ENCODE data around the gene HYDIN.
"Not testable (repeated sequence)": the region's sequence is repeated elsewhere in the genome, so short reads cannot be mapped to it uniquely, and the experiment has no call there.

HYDIN gene

DNA sequence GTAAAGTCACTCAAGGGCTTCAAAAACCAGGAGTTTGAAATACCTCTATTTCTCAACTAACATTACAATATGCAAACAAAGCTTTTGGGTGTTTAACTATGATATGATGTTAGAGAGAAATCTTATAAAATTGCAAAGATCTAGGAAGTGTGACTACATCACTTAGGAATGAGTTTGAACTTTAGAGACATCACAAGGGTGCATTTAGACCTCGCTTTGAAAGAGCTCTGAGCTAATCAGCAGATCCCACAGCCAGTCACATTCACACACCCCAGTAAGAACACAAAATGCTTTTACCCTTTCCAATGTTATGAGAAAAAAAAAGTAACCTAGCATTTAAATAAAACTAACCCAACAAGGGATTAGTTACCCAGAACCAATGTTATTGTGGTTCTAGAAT is 45.2 kb downstream of the HYDIN start:
- Histone ChIP-seq H3K4me1 (ENCODE audit: control extremely low read depth in 1 of 4, control insufficient read depth in 4 of 4, insufficient read depth in 4 of 4, low read length in 3 of 4) (no peaks in the 10 kb centered on the region), H3K36me3 (ENCODE audit: control insufficient read depth in 4 of 4, insufficient read depth in 4 of 4, low read length in 3 of 4) (no peaks in the 10 kb centered on the region), H3K27me3 (replicated peaks in 2 of 5; ENCODE audit: control insufficient read depth in 4 of 5, insufficient read depth in 5 of 5, low read length in 4 of 5) (peaks cover 0 to 7% (median 2%) of the 10 kb centered on the region in 5 experiments), H3K27ac (ENCODE audit: insufficient read depth in 1 of 2, low read depth in 1 of 2, low read length in 2 of 2, poor library complexity in 1 of 2, severe bottlenecking in 2 of 2) (no peak overlapping the region), H3K4me3 (ENCODE audit: control insufficient read depth in 1 of 7, extremely low read depth in 1 of 7, insufficient read depth in 4 of 7, low read depth in 2 of 7, low read length in 6 of 7) (no peak overlapping the region), H3K9me3 (ENCODE audit: control extremely low read depth in 1 of 5, control insufficient read depth in 4 of 5, insufficient read depth in 2 of 5, low read depth in 1 of 5, low read length in 4 of 5) (peaks cover 0 to 4% (median 0%) of the 10 kb centered on the region in 5 experiments)
- POLR2A ChIA-PET = no interaction called here
- WGBS (ENCODE audit: insufficient coverage) = 71% methylated on average over 1 of the region's 1 CpG
- CTCF ChIA-PET = no interaction called here
- no peak for DNase-seq

DNA sequence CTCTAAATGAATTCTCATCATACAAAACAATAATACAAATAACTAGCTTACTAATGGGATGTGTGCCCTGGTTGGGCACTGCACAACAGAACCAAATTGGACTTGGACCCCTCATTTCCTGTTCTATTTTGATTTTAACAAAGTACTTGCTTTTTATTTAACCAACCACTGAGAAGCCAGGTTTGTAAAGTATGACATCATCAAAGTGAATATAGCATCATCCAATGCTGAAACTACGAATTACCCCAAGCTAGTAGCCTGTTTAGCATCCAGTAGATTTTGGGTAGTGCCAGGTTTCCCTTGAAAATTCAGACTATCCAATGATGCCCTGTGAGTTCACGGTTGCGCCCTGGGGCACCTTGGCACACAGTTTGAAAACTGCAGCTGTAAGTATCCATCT is 51.0 kb downstream of the HYDIN start:
- H3K36me3 ChIP-seq (ENCODE audit: control insufficient read depth in 4 of 4, insufficient read depth in 4 of 4, low read length in 3 of 4) = no peaks in the 10 kb centered on the region
- H3K9me3 ChIP-seq (ENCODE audit: control extremely low read depth in 1 of 5, control insufficient read depth in 4 of 5, insufficient read depth in 2 of 5, low read depth in 1 of 5, low read length in 4 of 5) = peaks cover 0 to 4% (median 0%) of the 10 kb centered on the region in 5 experiments
- H3K4me1 ChIP-seq (ENCODE audit: control extremely low read depth in 1 of 4, control insufficient read depth in 4 of 4, insufficient read depth in 4 of 4, low read length in 3 of 4) = no peaks in the 10 kb centered on the region
- POLR2A ChIA-PET = no interaction called here
- no peak for DNase-seq
- no peak overlapping the region for H3K27ac ChIP-seq (ENCODE audit: insufficient read depth in 1 of 2, low read depth in 1 of 2, low read length in 2 of 2, poor library complexity in 1 of 2, severe bottlenecking in 2 of 2)
- no peak overlapping the region for H3K4me3 ChIP-seq (ENCODE audit: control insufficient read depth in 1 of 7, extremely low read depth in 1 of 7, insufficient read depth in 4 of 7, low read depth in 2 of 7, low read length in 6 of 7)
- peaks cover 0 to 6% (median 1%) of the 10 kb centered on the region in 5 experiments for H3K27me3 ChIP-seq (replicated peaks in 2 of 5; ENCODE audit: control insufficient read depth in 4 of 5, insufficient read depth in 5 of 5, low read length in 4 of 5)
- CTCF ChIA-PET = no interaction called here
- WGBS (ENCODE audit: insufficient coverage) = 100% methylated on average over 1 of the region's 3 CpGs

DNA sequence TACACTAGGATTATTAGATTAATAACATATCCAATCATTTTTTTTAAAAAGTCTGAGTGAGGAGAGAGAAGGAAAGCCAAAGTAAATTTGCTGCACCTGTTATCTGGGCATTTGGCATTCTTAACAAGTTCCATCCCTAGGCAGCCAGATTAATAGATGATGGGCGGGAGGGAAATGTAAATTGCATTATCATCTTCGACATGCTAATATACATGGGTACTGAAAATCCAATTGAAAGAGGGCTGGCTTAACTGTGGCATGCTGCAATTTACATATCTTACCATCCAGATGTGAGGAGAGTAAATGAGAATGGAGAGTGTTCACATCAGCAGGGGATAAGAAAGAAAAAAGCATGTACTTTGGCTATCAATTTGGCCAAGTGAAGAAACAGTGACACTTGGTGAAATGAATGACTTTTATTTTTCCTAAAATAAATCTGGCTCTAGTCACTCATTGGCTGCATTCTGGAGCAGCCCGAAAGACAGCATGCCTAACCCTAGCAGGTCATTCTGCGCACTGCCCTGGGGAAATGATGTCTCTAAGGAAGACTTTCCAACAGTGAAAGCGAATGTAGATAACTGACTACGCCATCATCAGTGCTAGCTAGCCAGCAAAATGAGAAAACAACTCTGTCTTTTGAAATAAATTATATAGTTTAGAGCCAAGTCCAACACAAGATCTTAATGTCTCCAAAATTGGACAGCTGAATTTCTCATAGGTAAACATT is 57.9 kb downstream of the HYDIN start:
- Histone ChIP-seq H3K4me3 (ENCODE audit: control insufficient read depth in 1 of 7, extremely low read depth in 1 of 7, insufficient read depth in 4 of 7, low read depth in 2 of 7, low read length in 6 of 7) (no peak overlapping the region), H3K36me3 (ENCODE audit: control insufficient read depth in 4 of 4, insufficient read depth in 4 of 4, low read length in 3 of 4) (no peaks in the 10 kb centered on the region), H3K27ac (ENCODE audit: insufficient read depth in 1 of 2, low read depth in 1 of 2, low read length in 2 of 2, poor library complexity in 1 of 2, severe bottlenecking in 2 of 2) (no peak overlapping the region), H3K4me1 (ENCODE audit: control extremely low read depth in 1 of 4, control insufficient read depth in 4 of 4, insufficient read depth in 4 of 4, low read length in 3 of 4) (no peaks in the 10 kb centered on the region), H3K27me3 (replicated peaks in 2 of 5; ENCODE audit: control insufficient read depth in 4 of 5, insufficient read depth in 5 of 5, low read length in 4 of 5) (peaks cover 0 to 7% (median 2%) of the 10 kb centered on the region in 5 experiments), H3K9me3 (ENCODE audit: control extremely low read depth in 1 of 5, control insufficient read depth in 4 of 5, insufficient read depth in 2 of 5, low read depth in 1 of 5, low read length in 4 of 5) (no peaks in the 10 kb centered on the region)
- CTCF ChIA-PET = no interaction called here
- POLR2A ChIA-PET = no interaction called here
- no peak for DNase-seq
- WGBS (ENCODE audit: insufficient coverage) = 94% methylated on average over 2 of the region's 6 CpGs

DNA sequence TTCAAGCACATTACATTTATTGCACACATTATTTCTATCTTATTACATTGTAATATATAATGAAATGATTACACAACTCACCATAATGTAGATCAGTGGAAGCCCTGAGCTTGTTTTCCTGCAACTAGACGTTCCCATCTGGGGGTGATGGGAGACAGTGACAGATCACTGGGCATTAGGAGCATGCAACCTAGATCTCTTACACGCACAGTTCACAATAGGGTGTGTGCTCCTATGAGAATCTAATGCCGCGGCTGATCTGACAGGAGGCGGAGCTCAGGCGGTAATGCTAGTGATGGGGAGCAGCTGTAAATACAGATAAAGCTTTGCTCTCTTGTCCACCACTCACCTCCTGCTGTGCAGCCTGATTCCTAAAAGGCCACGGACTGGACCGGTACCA is 69.5 kb downstream of the HYDIN start:
- H3K4me1 ChIP-seq (ENCODE audit: control extremely low read depth in 1 of 4, control insufficient read depth in 4 of 4, insufficient read depth in 4 of 4, low read length in 3 of 4); CTCF ChIA-PET; POLR2A ChIA-PET; H3K27me3 ChIP-seq (replicated peaks in 2 of 5; ENCODE audit: control insufficient read depth in 4 of 5, insufficient read depth in 5 of 5, low read length in 4 of 5); H3K36me3 ChIP-seq (ENCODE audit: control insufficient read depth in 4 of 4, insufficient read depth in 4 of 4, low read length in 3 of 4); DNase-seq; H3K9me3 ChIP-seq (ENCODE audit: control extremely low read depth in 1 of 5, control insufficient read depth in 4 of 5, insufficient read depth in 2 of 5, low read depth in 1 of 5, low read length in 4 of 5); H3K27ac ChIP-seq (ENCODE audit: insufficient read depth in 1 of 2, low read depth in 1 of 2, low read length in 2 of 2, poor library complexity in 1 of 2, severe bottlenecking in 2 of 2); H3K4me3 ChIP-seq (ENCODE audit: control insufficient read depth in 1 of 7, extremely low read depth in 1 of 7, insufficient read depth in 4 of 7, low read depth in 2 of 7, low read length in 6 of 7): not testable (repeated sequence)
- no CpG with 5 or more reads among the region's 8 CpGs for WGBS (ENCODE audit: insufficient coverage)

DNA sequence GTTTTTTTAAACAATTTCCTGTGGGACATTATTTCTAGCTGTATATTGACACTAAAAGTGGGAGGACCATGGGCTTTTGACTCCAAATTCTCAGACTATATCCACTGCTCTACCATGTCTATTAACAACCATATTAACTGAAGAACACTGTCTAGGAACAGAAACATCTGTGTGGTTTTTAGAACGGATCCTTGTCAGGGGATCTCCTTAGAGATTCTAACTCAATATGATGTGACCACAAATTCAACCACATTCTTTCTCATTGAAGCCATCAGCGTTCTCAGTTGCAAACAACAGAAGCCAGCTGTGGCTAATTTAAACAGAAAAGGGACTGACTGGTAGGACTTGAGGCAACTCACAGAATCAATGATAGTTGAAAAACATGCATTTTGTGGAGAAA is 73.2 kb downstream of the HYDIN start:
- H3K27ac ChIP-seq (ENCODE audit: insufficient read depth in 1 of 2, low read depth in 1 of 2, low read length in 2 of 2, poor library complexity in 1 of 2, severe bottlenecking in 2 of 2); DNase-seq; H3K9me3 ChIP-seq (ENCODE audit: control extremely low read depth in 1 of 5, control insufficient read depth in 4 of 5, insufficient read depth in 2 of 5, low read depth in 1 of 5, low read length in 4 of 5); H3K36me3 ChIP-seq (ENCODE audit: control insufficient read depth in 4 of 4, insufficient read depth in 4 of 4, low read length in 3 of 4); H3K4me3 ChIP-seq (ENCODE audit: control insufficient read depth in 1 of 7, extremely low read depth in 1 of 7, insufficient read depth in 4 of 7, low read depth in 2 of 7, low read length in 6 of 7); CTCF ChIA-PET; POLR2A ChIA-PET; H3K4me1 ChIP-seq (ENCODE audit: control extremely low read depth in 1 of 4, control insufficient read depth in 4 of 4, insufficient read depth in 4 of 4, low read length in 3 of 4); H3K27me3 ChIP-seq (replicated peaks in 2 of 5; ENCODE audit: control insufficient read depth in 4 of 5, insufficient read depth in 5 of 5, low read length in 4 of 5): not testable (repeated sequence)
- no CpG with 5 or more reads among the region's 2 CpGs for WGBS (ENCODE audit: insufficient coverage)

DNA sequence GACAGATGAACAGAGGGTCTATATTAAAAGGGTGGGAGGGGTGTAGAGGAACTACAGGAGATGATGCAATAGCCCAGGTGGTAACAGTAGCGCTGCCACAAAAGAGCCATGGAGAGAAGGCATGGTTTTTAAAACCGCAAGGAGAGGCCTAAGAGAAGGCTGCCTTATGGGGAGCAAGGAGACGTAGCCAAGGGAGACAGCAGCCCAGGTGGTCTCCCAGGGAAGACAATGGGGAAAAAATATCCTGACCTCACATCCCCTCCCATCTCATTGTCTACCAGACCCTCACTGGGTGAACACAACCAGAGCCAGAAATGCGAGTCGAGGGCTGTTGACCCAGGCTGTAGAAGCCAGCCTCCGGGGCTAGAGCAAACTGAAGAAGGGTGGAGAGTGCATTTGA is 77.2 kb downstream of the HYDIN start:
- DNase-seq; H3K36me3 ChIP-seq (ENCODE audit: control insufficient read depth in 4 of 4, insufficient read depth in 4 of 4, low read length in 3 of 4); CTCF ChIA-PET; H3K27me3 ChIP-seq (replicated peaks in 2 of 5; ENCODE audit: control insufficient read depth in 4 of 5, insufficient read depth in 5 of 5, low read length in 4 of 5); POLR2A ChIA-PET; H3K4me3 ChIP-seq (ENCODE audit: control insufficient read depth in 1 of 7, extremely low read depth in 1 of 7, insufficient read depth in 4 of 7, low read depth in 2 of 7, low read length in 6 of 7); H3K9me3 ChIP-seq (ENCODE audit: control extremely low read depth in 1 of 5, control insufficient read depth in 4 of 5, insufficient read depth in 2 of 5, low read depth in 1 of 5, low read length in 4 of 5); H3K27ac ChIP-seq (ENCODE audit: insufficient read depth in 1 of 2, low read depth in 1 of 2, low read length in 2 of 2, poor library complexity in 1 of 2, severe bottlenecking in 2 of 2); H3K4me1 ChIP-seq (ENCODE audit: control extremely low read depth in 1 of 4, control insufficient read depth in 4 of 4, insufficient read depth in 4 of 4, low read length in 3 of 4): not testable (repeated sequence)
- no CpG with 5 or more reads among the region's 6 CpGs for WGBS (ENCODE audit: insufficient coverage)

DNA sequence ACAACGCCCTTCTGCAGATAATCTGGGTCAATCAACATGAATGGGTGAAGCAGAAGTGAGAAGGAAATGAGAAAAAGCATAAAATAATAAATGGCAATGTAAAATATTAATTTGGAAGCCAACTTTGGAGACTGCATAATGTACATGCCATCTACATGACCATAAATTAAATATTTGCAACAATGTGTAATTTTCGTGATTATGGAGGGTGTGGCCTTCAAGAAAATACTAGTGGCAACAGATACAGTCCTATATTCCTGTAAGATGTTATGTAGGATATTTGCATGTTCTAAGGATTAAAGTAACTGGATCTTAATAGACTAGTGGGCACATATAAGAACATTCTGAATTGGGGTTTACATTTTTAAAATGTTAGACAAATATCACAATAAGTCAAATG is 78.9 kb downstream of the HYDIN start:
- POLR2A ChIA-PET; H3K27ac ChIP-seq (ENCODE audit: insufficient read depth in 1 of 2, low read depth in 1 of 2, low read length in 2 of 2, poor library complexity in 1 of 2, severe bottlenecking in 2 of 2); DNase-seq; H3K27me3 ChIP-seq (replicated peaks in 2 of 5; ENCODE audit: control insufficient read depth in 4 of 5, insufficient read depth in 5 of 5, low read length in 4 of 5); CTCF ChIA-PET; H3K9me3 ChIP-seq (ENCODE audit: control extremely low read depth in 1 of 5, control insufficient read depth in 4 of 5, insufficient read depth in 2 of 5, low read depth in 1 of 5, low read length in 4 of 5); H3K4me1 ChIP-seq (ENCODE audit: control extremely low read depth in 1 of 4, control insufficient read depth in 4 of 4, insufficient read depth in 4 of 4, low read length in 3 of 4); H3K36me3 ChIP-seq (ENCODE audit: control insufficient read depth in 4 of 4, insufficient read depth in 4 of 4, low read length in 3 of 4); H3K4me3 ChIP-seq (ENCODE audit: control insufficient read depth in 1 of 7, extremely low read depth in 1 of 7, insufficient read depth in 4 of 7, low read depth in 2 of 7, low read length in 6 of 7): not testable (repeated sequence)
- WGBS (ENCODE audit: insufficient coverage) = no CpG with 5 or more reads among the region's 2 CpGs

All from common myeloid progenitor, CD34-positive (primary cell).